HuH-7 (cell line): ENCODE data around the gene THAP7.
"Not testable (repeated sequence)": the region's sequence is repeated elsewhere in the genome, so short reads cannot be mapped to it uniquely, and the experiment has no call there.

Source experiments
- DNase-seq: peaks from one replicate; pipeline ENCODE4 v3.0.0; 2011; ENCODE audit warnings: low spot score

Gene THAP7, protein sequence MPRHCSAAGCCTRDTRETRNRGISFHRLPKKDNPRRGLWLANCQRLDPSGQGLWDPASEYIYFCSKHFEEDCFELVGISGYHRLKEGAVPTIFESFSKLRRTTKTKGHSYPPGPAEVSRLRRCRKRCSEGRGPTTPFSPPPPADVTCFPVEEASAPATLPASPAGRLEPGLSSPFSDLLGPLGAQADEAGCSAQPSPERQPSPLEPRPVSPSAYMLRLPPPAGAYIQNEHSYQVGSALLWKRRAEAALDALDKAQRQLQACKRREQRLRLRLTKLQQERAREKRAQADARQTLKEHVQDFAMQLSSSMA

DNA sequence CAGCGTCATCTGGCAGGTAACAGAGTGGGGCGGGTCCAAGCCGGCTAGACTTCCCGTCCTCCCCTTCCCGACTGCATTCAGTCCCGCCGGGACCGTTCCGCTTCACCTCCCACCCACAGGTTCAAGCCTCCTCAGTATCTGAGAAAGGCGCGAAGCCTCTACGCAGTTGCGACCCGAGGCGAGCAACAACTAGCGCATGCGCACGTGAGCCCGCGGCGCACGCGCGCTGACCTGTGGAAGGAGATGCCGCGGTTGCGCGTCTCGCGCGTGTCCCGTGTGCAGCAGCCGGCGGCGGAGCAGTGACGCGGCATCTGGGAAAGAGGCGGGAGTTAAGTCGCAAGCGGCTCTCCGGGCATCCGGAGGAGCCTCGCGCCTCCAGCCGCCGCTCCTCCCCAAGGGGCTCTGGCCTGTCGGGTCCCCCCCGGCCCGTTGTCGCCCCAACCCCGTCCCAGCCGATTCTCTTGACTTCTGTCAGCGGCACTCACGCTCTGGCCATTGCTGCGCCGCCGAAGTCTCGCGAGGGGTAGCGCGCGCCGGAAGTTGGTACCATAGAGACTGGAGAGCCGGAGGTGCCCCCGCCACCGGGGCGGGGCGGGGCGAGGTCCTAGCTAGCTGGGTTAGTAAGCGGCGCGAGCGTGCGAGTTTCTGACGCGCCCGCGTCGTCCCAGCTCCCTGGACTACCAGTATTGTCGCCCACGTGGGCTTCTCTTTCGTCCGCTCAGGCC, at the start of gene THAP7:
Gene THAP7, minus strand, starts transcription at position 518 of the 725 bp plus-strand sequence. Its CDS starts 207 bp downstream, at position 311.
- peak; percentile 97 for DNase-seq

DNA sequence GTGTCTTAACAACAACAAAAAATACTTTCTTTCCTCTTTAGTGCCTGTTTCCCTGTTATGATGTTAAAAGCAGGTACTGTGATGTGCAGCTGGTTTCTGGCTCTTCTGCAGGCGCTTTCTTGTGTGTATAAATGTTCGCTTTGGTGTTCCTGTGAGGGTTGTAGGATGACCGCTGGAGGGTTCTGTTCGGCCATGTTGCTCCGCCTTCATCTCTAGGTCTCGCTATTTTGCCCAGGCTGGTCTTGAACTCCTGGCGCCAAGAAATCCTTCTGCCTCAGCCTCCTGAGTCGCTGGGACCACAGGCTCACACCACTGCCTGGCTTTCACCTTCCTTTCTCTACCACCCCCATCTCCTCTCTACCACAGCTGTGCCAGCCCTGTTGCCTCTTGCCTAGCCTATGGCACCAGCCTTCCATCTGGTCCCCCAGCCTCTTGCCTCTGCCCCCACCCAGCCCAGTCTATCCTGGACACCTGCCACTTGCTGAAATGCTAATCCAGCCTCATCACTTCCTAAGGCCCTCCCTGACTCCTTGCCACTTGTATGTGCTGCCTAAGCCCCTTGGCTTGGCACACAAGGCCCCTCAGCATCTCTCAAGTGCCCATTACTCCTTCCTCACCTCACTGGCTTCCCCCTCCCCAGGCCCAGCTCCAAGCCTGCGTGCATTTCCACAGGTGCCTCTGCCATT, 49.4 kb upstream of the THAP7 start:
- DNase-seq, result no peak

DNA sequence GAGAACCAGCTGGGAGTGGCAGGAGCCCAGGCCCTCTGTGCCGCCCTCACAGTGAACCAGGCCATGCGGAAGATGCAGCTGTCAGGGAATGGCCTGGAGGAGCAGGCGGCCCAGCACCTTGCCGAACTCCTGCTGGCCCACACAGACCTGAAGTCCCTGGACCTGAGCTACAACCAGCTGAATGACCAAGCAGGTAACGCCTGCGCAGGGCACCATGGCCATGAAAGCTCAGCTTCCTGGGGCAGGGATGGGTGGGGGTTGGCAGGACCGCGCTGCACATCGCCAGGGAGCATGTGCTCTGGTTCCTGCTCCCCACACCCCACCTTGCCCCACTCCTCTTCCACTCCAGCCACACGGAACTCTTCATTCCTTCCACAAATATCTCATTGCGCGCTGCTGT, 47.0 kb upstream of the THAP7 start:
- DNase-seq, result not testable (repeated sequence)

GRCh38 chr22:21048448-21048847, 46.5 kb upstream of the THAP7 start:
- DNase-seq, result not testable (repeated sequence)

GRCh38 chr22:21047730-21048129, 45.8 kb upstream of the THAP7 start:
- DNase-seq, result no peak

GRCh38 chr22:21047035-21047661, 45.2 kb upstream of the THAP7 start:
- DNase-seq, result no peak

DNA sequence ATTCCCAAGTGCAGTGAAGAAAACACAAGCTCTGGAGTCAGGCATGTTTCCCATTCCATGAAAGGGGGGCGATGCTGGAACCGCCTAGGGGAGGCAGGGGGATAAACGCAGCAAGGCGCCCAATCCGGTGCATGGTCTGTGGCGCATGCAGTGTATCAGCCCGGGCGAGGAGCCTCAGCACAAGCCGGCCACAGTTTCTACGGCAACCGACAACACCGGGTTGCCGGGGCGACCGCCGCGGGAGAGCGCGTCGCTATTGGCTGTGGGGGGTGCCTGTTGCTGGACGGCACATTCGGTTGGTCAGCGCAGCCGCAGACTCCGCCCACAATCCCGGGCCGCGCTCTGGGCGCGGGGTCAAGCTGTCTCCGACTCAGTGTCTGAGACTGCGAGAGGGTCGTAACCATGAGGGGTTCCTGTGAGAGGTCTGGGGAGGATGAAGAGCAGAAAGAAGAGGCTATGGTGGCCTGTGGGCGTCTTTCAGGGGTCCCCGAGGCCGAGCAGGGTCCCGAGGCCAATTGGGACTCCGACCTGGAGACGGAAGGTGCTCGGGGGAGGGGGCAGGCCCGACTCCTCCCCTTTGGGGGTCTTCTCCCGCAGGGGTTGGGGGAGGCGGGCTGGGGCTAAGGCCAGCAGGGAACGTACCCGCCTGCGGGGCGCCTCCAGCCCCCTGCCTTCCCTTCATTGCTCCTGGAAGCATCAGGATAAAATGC, 43.8 kb upstream of the THAP7 start, which contains the start of gene LRRC74B:
Gene LRRC74B, plus strand, starts transcription at position 362 of the 710 bp plus-strand sequence. Its CDS starts 41 bp downstream, at position 403.
- DNase-seq, result peak; percentile 98

- DNase-seq, result no peak
Observed at GRCh38 chr22:21044931-21045584, 43.1 kb upstream of the THAP7 start.

DNA sequence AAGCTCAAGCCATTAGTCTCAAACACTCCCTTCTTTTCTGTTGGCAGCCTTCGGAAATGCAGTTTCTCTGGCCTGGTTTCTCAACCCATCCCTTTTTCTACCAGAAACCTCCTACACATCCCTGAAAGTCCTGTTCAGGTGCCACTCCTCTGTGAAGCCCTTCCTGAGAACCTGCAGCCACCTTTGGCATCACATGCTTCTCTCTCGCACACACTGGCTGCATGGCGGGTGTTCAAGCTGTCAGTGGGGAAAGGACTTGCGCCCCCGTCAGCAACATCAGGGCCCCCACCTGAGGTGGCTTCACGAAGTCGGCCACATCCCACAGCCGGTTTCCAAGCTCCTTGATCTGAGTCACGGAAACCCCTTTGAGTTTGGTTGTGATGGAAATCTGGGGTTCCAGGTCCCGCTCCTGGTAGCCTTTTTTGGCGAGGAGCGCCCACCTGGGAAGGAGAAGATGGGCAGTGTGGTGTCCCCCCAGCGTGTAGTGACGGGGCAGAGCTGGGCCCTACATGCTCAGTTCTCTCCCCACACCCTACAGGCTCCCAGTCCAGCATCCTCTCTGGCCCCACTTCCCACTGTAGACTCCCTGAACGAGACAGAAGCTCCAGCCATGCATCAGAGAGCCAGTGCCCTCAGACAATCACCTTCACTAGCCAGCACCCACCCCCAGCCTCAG, 42.1 kb upstream of the THAP7 start:
- DNase-seq, result no peak

GRCh38 chr22:21042978-21043859, 41.3 kb upstream of the THAP7 start:
- DNase-seq, result no peak

- no peak for DNase-seq
Observed at GRCh38 chr22:21041937-21042336, 40.0 kb upstream of the THAP7 start.

DNA sequence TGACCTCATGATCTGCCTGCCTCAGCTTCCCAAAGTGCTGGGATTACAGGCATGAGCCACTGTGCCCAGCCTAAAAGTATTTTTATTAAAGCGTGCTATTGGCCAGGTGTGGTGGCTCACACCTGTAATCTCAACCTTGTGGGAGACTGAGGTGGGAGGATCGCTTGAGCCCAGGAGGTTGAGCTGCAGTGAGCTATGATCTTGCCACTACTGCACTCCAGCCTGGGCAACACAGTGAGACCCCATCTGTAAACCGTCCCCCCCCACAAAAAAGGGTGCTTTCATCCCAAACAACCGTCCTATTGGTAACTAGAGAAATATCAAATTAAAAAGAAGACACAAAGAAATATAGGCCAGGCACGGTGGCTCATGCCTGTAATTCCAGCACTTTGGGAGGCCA, 37.2 kb upstream of the THAP7 start:
- DNase-seq, result not testable (repeated sequence)

GRCh38 chr22:21038405-21038804, 36.5 kb upstream of the THAP7 start:
- no peak for DNase-seq

DNA sequence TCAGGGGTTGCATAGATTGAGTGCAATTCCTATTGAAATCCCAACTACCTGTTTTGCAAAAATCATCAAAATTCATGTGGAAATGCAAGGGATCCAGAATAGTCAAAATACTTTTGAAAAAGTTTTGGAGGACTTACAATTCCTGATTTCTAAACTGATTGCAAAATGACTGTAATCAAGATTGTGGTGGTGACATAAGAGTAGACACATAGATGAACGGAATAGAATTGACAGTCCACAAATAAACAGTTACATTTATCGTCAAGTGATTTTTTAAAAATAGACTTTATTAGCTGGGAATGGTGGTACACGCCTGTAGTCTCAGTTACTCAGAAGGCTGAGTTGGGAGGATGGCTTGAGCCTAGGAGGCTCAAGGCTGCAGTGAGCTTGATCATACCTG, 33.1 kb upstream of the THAP7 start:
- no peak for DNase-seq

- no peak for DNase-seq
Observed at GRCh38 chr22:21033895-21034294, 32.0 kb upstream of the THAP7 start.

DNA sequence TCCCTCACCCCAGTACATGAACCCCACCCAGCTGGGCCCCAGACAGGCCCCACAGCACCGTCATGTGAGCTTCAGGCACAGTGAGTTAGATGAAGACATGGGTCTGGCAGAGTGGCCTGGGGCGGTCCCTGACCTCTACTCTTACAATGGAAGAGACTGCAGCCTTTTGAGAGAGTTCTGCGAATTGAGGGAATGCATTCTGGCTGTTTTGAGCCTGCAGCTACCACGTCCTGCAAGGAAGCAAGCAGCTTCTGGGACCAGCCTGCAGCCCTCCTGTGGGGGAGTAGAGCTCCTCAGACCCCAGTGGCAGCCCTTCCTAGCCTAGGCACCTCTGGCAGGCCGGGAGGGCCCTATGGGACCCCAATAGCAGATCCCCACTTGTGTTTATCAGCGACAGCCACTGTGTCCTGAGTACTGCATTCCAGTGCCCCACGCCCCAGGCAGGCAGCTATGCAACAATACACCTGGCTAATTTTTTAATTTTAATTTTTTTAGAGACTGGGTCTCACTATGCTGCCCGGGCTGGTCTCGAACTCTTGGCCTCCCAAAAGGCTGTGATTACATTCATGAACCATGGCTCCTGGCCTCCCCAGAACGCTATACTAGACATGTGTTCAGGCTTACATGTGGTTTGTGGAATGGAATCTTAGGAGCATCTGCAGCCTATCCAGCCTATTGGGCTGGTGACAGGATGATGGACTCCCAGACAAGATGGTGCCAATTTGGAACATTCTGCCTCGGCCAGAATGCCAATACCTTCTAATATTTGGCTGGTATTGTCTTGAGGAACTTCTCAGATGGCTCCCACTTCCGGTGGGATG, 31.2 kb upstream of the THAP7 start:
- DNase-seq, result no peak

- DNase-seq, result no peak
Observed at GRCh38 chr22:21032037-21032867, 30.3 kb upstream of the THAP7 start, which contains the start of gene SLC7A4. Gene SLC7A4 (minus strand): TSS chr22:21032561. CDS start chr22:21031812, 749 bp downstream.
